Sigmoid colon (tissue), 7 donors: ENCODE data around the gene RAPGEF5. TPM values are rescaled to one million over a fixed set of nuclear protein-coding genes. Genes with fewer than 3 reads are reported as not detected.

Source experiments
- DNase-seq: peaks from one replicate; pipeline ENCODE4 v3.0.0-alpha.2; 2019
- H3K27ac ChIP-seq, 4 donors: fragments of 200-600 bp; sonication (generic); one replicate each; pipeline ENCODE4 v1.5.1; 2016 to 2019; ENCODE audit warnings: mild to moderate bottlenecking in 1 of 4
- H3K27me3 ChIP-seq, 3 donors: fragments of 200-600 bp; sonication (generic); one replicate each; pipeline ENCODE4 v1.5.1; 2019; ENCODE audit warnings: mild to moderate bottlenecking in 1 of 3
- H3K36me3 ChIP-seq, 4 donors: fragments of 200-600 bp; sonication (generic); one replicate each; pipeline ENCODE4 v1.5.1; 2016 to 2019
- H3K4me1 ChIP-seq, 4 donors: fragments of 200-600 bp; sonication (generic); one replicate each; pipeline ENCODE4 v1.5.1; 2017 to 2019
- H3K4me3 ChIP-seq, 4 donors: fragments of 200-600 bp; sonication (generic); one replicate each; pipeline ENCODE4 v1.5.1; 2017 to 2019; ENCODE audit warnings: mild to moderate bottlenecking in 2 of 4, moderate library complexity in 1 of 4
- H3K9me3 ChIP-seq, 4 donors: fragments of 200-600 bp in 3 of 4; sonication (generic) in 3 of 4; one replicate each; pipeline versions ENCODE4 v1.5.1 to v1.6.1; 2013 to 2019
- CTCF ChIP-seq, 4 experiments: fragments of 450-650 bp in 3 of 4; fragments of 200-600 bp in 1 of 4; IDR thresholded peaks; one replicate each; pipeline ENCODE4 v1.5.1; 2016 to 2019; ENCODE audit warnings: antibody characterized with exemption in 4 of 4, mild to moderate bottlenecking in 3 of 4, moderate library complexity in 2 of 4
- EP300 ChIP-seq, 4 donors: sonication (generic); formaldehyde crosslinking; IDR thresholded peaks; one replicate each; pipeline ENCODE4 v1.6.1; 2017; ENCODE audit warnings: antibody characterized with exemption in 4 of 4
- POLR2A ChIP-seq, 2 donors: fragments of 450-650 bp; IDR thresholded peaks; one replicate each; pipeline ENCODE4 v1.6.1; 2016; ENCODE audit warnings: antibody characterized with exemption in 2 of 2, mild to moderate bottlenecking in 2 of 2, moderate library complexity in 2 of 2
- POLR2AphosphoS5 ChIP-seq, 4 donors: sonication (generic); formaldehyde crosslinking; IDR thresholded peaks; one replicate each; pipeline ENCODE4 v1.6.1; 2017; ENCODE audit warnings: antibody characterized with exemption in 4 of 4
- WGBS, 2 donors: extraction: QIAGEN DNeasy Blood & Tissue Kit; methylation state at CpG; one replicate each; pipeline ENCODE4 v1.1.7; 2013; 5-methylcytosine and 5-hydroxymethylcytosine counted together
- intact Hi-C: fragments of 100-400 bp; cut with DNase I; formaldehyde crosslinking; loops from one replicate; pipeline ENCODE4 v1.15.1; 2023
- polyA plus RNA-seq, 3 donors: library from polyadenylated mRNA; stranded (reverse); fragments of 200-250 nt; gene quantifications; one replicate each; pipeline ENCODE4 v1.2.3, GENCODE V29; 2013
- total RNA-seq, 4 donors: library from RNA; depleted of rRNA; stranded (reverse); fragments of >200 nt; gene quantifications; one replicate each; pipeline ENCODE4 v1.1.0, GENCODE V29; 2016
- donor health status: healthy with polysubstance abuse.
- donor health status: Bipolar disorder and iron deficiency.
- donor health status: healthy.

RAPGEF5 gene
- total and polyA plus RNA-seq, 7 donors = 6.0 to 17.9 (median 12.6) TPM

GRCh38 chr7:22123139-22123538 lies 233.8 kb downstream of the RAPGEF5 start:
- 48 to 64% methylated on average over 5 of the region's 5 CpGs for WGBS, 2 donors
- Histone ChIP-seq H3K4me3 (no peak overlapping the region), H3K36me3 (no peaks in the 10 kb centered on the region), H3K27ac (peak overlapping the region in 1 of 4 donors; percentile 3), H3K27me3 (no peaks in the 10 kb centered on the region), H3K4me1 (no peaks in the 10 kb centered on the region), H3K9me3 (no peaks in the 10 kb centered on the region)
- intact Hi-C loops = no loop called here
- DNase-seq = no peak
- TF ChIP-seq EP300 (IDR thresholded peaks at IDR 0.05) = no peak
- TF ChIP-seq POLR2AphosphoS5 (IDR thresholded peaks at IDR 0.05) = peak in 1 of 4 donors; percentile 25

GRCh38 chr7:22121702-22122474 lies 235.1 kb downstream of the RAPGEF5 start:
- H3K4me1 ChIP-seq = no peaks in the 10 kb centered on the region
- no peaks in the 10 kb centered on the region for H3K36me3 ChIP-seq
- DNase-seq = no peak
- no peaks in the 10 kb centered on the region for H3K9me3 ChIP-seq
- TF ChIP-seq POLR2AphosphoS5 (IDR thresholded peaks at IDR 0.05) (no peak), EP300 (IDR thresholded peaks at IDR 0.05) (no peak), CTCF (IDR thresholded peaks at IDR 0.05) (no peak), POLR2A (IDR thresholded peaks at IDR 0.05) (no peak)
- 43 to 72% methylated on average over 8 of the region's 8 CpGs for WGBS, 2 donors
- intact Hi-C loops = no loop called here
- no peak overlapping the region for H3K4me3 ChIP-seq
- no peaks in the 10 kb centered on the region for H3K27me3 ChIP-seq
- H3K27ac ChIP-seq = peak overlapping the region in 1 of 4 donors; percentile 3

- 84 to 87% methylated on average over 8 of the region's 8 CpGs for WGBS, 2 donors
- TF ChIP-seq POLR2A (IDR thresholded peaks at IDR 0.05) = no peak
- TF ChIP-seq EP300 (IDR thresholded peaks at IDR 0.05) = no peak
- TF ChIP-seq CTCF (IDR thresholded peaks at IDR 0.05) = no peak
- TF ChIP-seq POLR2AphosphoS5 (IDR thresholded peaks at IDR 0.05) = no peak
- Histone ChIP-seq H3K4me1 (no peaks in the 10 kb centered on the region), H3K27me3 (no peaks in the 10 kb centered on the region), H3K4me3 (no peak overlapping the region), H3K9me3 (no peaks in the 10 kb centered on the region), H3K36me3 (no peaks in the 10 kb centered on the region), H3K27ac (no peak overlapping the region)
- intact Hi-C loops = no loop called here
- no peak for DNase-seq
Measured at GRCh38 chr7:22120391-22121053, 236.4 kb downstream of the RAPGEF5 start.

- Histone ChIP-seq H3K27ac (no peak overlapping the region), H3K4me3 (no peak overlapping the region), H3K27me3 (no peaks in the 10 kb centered on the region), H3K9me3 (no peaks in the 10 kb centered on the region), H3K36me3 (no peaks in the 10 kb centered on the region), H3K4me1 (no peaks in the 10 kb centered on the region)
- intact Hi-C loops = loop anchor here (10.0 kb wide), 1 partner anchor 138 kb away; no protein-coding TSS in a partner anchor
- DNase-seq = no peak
- TF ChIP-seq CTCF (IDR thresholded peaks at IDR 0.05) = no peak
- no peak for TF ChIP-seq EP300 (IDR thresholded peaks at IDR 0.05)
- TF ChIP-seq POLR2AphosphoS5 (IDR thresholded peaks at IDR 0.05) = no peak
- TF ChIP-seq POLR2A (IDR thresholded peaks at IDR 0.05) = no peak
- 87 to 89% methylated on average over 6 of the region's 6 CpGs for WGBS, 2 donors
Measured at GRCh38 chr7:22117222-22117621, 239.7 kb downstream of the RAPGEF5 start.

- no peaks in the 10 kb centered on the region for H3K36me3 ChIP-seq
- DNase-seq = no peak
- no peaks in the 10 kb centered on the region for H3K9me3 ChIP-seq
- WGBS, 2 donors = 86 to 93% methylated on average over 7 of the region's 7 CpGs
- TF ChIP-seq POLR2AphosphoS5 (IDR thresholded peaks at IDR 0.05) (no peak), EP300 (IDR thresholded peaks at IDR 0.05) (no peak), POLR2A (IDR thresholded peaks at IDR 0.05) (no peak), CTCF (IDR thresholded peaks at IDR 0.05) (no peak)
- no peak overlapping the region for H3K4me3 ChIP-seq
- intact Hi-C loops = loop anchor here (10.0 kb wide), 1 partner anchor 138 kb away; no protein-coding TSS in a partner anchor
- no peak overlapping the region for H3K27ac ChIP-seq
- no peaks in the 10 kb centered on the region for H3K27me3 ChIP-seq
- H3K4me1 ChIP-seq = no peaks in the 10 kb centered on the region
Measured at GRCh38 chr7:22116451-22117030, 240.4 kb downstream of the RAPGEF5 start.
